Measurements from ENCODE around the gene AGRN. TPM values are rescaled to one million over a fixed set of nuclear protein-coding genes. Genes with fewer than 3 reads are reported as not detected.
"Not testable (repeated sequence)": the region's sequence is repeated elsewhere in the genome, so short reads cannot be mapped to it uniquely, and the experiment has no call there.

The AGRN gene
- total RNA-seq, 4 donors from 2014 or later: 20.0 to 35.8 (median 32.0) TPM

GRCh38 chr1:1054099-1054700 lies 34.3 kb downstream of the AGRN start:
- Histone ChIP-seq H3K9me3 (no peaks in the 10 kb centered on the region), H3K4me3 (no peak overlapping the region), H3K27me3 (peaks cover 0 to 27% (median 10%) of the 10 kb centered on the region in 4 donors), H3K36me3 (peaks cover 0 to 64% (median 19%) of the 10 kb centered on the region in 3 donors), H3K4me1 (peaks cover 9 to 14% (median 10%) of the 10 kb centered on the region in 3 donors), H3K27ac (no peak overlapping the region)
- 100% methylated on average over 2 of the region's 18 CpGs; no CpG with 5 or more reads in 1 of the 2 donors for WGBS, 2 donors
- DNase-seq: no peak
- TF ChIP-seq POLR2A (IDR thresholded peaks at IDR 0.05): no peak
- TF ChIP-seq, protein P1, sequence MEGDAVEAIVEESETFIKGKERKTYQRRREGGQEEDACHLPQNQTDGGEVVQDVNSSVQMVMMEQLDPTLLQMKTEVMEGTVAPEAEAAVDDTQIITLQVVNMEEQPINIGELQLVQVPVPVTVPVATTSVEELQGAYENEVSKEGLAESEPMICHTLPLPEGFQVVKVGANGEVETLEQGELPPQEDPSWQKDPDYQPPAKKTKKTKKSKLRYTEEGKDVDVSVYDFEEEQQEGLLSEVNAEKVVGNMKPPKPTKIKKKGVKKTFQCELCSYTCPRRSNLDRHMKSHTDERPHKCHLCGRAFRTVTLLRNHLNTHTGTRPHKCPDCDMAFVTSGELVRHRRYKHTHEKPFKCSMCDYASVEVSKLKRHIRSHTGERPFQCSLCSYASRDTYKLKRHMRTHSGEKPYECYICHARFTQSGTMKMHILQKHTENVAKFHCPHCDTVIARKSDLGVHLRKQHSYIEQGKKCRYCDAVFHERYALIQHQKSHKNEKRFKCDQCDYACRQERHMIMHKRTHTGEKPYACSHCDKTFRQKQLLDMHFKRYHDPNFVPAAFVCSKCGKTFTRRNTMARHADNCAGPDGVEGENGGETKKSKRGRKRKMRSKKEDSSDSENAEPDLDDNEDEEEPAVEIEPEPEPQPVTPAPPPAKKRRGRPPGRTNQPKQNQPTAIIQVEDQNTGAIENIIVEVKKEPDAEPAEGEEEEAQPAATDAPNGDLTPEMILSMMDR (IDR thresholded peaks at IDR 0.05): no peak
- intact Hi-C loops (cut with DNase I): no loop called here

DNA sequence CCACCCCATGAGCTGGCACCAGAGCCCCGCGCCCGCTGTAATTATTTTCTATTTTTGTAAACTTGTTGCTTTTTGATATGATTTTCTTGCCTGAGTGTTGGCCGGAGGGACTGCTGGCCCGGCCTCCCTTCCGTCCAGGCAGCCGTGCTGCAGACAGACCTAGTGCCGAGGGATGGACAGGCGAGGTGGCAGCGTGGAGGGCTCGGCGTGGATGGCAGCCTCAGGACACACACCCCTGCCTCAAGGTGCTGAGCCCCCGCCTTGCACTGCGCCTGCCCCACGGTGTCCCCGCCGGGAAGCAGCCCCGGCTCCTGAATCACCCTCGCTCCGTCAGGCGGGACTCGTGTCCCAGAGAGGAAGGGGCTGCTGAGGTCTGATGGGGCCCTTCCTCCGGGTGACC lies 35.1 kb downstream of the AGRN start:
- no peak for DNase-seq
- intact Hi-C loops (cut with DNase I): no loop called here

DNA sequence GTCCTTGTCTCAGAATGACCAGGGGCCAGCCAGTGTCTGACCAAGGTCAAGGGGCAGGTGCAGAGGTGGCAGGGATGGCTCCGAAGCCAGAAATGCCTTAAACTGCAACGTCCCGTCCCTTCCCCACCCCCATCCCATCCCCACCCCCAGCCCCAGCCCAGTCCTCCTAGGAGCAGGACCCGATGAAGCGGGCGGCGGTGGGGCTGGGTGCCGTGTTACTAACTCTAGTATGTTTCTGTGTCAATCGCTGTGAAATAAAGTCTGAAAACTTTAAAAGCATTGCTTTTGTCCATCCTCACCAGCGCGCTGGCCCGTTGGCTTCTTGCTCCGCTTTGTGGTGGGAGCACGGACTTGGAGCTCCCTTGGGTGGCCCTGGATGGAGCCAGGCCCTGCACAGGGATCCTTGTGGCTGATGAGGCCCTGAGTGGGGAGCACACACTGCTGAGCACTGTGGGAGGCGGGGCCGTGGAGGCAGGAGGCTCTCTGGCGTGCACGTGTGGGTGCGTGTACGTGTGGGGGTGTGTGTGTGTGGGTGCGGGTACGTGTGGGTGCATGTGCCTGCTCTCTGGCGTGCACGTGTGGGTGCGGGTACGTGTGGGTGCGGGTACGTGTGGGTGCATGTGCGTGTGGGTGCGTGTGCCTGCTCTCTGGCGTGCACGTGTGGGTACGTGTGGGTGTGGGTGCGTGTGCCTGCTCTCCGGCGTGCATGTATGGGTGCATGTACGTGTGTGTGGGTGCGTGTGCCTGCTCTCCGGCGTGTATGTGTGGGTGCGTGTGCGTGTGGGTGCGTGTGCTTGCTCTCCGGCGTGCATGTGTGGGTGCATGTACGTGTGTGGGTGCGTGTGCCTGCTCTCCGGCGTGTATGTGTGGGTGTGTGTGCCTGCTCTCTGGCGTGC lies 36.2 kb downstream of the AGRN start:
- Histone ChIP-seq H3K27me3 (peaks cover 9 to 46% (median 24%) of the 10 kb centered on the region in 4 donors), H3K27ac (no peak overlapping the region), H3K4me1 (peaks cover 18 to 31% (median 20%) of the 10 kb centered on the region in 3 donors), H3K9me3 (no peaks in the 10 kb centered on the region), H3K36me3 (peaks cover 0 to 45% (median 13%) of the 10 kb centered on the region in 3 donors), H3K4me3 (no peak overlapping the region)
- no peak for DNase-seq
- intact Hi-C loops (cut with DNase I): no loop called here
- 80 to 81% methylated on average over 26 to 27 of the region's 50 CpGs for WGBS, 2 donors
- no peak for TF ChIP-seq POLR2A (IDR thresholded peaks at IDR 0.05)
- TF ChIP-seq, protein P1 (IDR thresholded peaks at IDR 0.05): no peak

More for the DNA sequence above, 35.1 kb downstream of the AGRN start:
- peaks cover 14 to 21% (median 18%) of the 10 kb centered on the region in 3 donors for H3K4me1 ChIP-seq
- no peak overlapping the region for H3K4me3 ChIP-seq
- H3K36me3 ChIP-seq: peaks cover 0 to 56% (median 15%) of the 10 kb centered on the region in 3 donors
- no peak overlapping the region for H3K27ac ChIP-seq
- peaks cover 4 to 34% (median 13%) of the 10 kb centered on the region in 4 donors for H3K27me3 ChIP-seq
- 45 to 79% methylated on average over 4 to 8 of the region's 23 CpGs for WGBS, 2 donors
- no peaks in the 10 kb centered on the region for H3K9me3 ChIP-seq
- TF ChIP-seq POLR2A (IDR thresholded peaks at IDR 0.05): no peak
- TF ChIP-seq, protein P1 (IDR thresholded peaks at IDR 0.05): no peak

GRCh38 chr1:1057769-1058087 lies 37.8 kb downstream of the AGRN start:
- H3K4me3 ChIP-seq; DNase-seq; H3K9me3 ChIP-seq; H3K27ac ChIP-seq; intact Hi-C loops (cut with DNase I): not testable (repeated sequence)
- Histone ChIP-seq H3K4me1 (peaks cover 23 to 43% (median 26%) of the 10 kb centered on the region in 3 donors), H3K27me3 (peaks cover 9 to 62% (median 30%) of the 10 kb centered on the region in 4 donors), H3K36me3 (peaks cover 0 to 29% (median 9%) of the 10 kb centered on the region in 3 donors)
- 38 to 54% methylated on average over 14 of the region's 15 CpGs for WGBS, 2 donors

DNA sequence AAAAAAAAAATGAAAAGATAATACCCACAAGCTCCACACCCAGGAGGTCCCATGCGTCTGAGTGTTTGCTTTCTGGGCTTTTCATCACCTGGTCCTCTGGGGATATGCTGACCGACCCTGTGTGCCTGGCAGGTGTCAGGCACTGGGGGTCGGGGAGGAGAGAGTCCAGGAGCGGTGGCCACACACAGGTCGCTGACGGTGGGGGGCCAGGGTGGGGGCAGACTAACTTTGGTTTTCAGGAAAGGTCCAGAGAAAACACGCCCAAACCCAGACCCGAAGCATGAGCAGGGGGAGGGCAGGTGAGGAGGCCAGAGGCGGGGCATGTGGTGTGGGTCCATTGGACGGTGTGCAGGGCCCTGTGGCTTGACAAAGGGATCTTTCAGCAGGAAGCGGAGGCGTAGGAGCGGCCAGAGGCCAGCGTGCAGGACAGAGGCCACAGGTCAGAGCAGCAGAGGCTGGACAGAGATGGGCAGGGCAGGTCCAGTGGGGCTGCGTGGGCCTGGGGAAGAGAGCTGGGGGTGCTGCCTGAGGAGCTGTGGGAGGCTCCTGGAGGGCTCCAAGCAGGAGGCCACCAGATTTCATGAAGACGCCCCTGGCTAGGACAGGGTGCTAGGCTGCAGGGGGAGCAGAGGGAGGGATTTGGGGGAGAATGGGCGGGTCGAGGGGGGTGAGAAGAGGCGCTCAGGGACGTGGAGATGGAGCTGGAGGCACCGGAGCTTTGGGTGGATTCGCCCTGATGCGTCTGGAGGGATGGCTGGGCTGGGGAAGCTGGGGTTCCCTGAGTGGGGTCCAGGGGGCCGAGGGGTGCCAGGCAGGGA lies 38.4 kb downstream of the AGRN start:
- intact Hi-C loops (cut with DNase I): no loop called here
- H3K27ac ChIP-seq: no peak overlapping the region
- H3K36me3 ChIP-seq: peaks cover 0 to 23% (median 9%) of the 10 kb centered on the region in 3 donors
- DNase-seq: no peak
- TF ChIP-seq POLR2A (IDR thresholded peaks at IDR 0.05): no peak
- TF ChIP-seq, protein P1 (IDR thresholded peaks at IDR 0.05): no peak
- WGBS, 2 donors: 7 to 9% methylated on average over 15 to 16 of the region's 24 CpGs
- peaks cover 9 to 68% (median 30%) of the 10 kb centered on the region in 4 donors for H3K27me3 ChIP-seq
- H3K4me1 ChIP-seq: peaks cover 23 to 48% (median 26%) of the 10 kb centered on the region in 3 donors
- no peaks in the 10 kb centered on the region for H3K9me3 ChIP-seq
- H3K4me3 ChIP-seq: peak overlapping the region in 3 of 4 donors; percentile 32 to 78 (median 55)
